H1 (cell line): Measurements from ENCODE around the gene PDCD10. TPM values are rescaled to one million over a fixed set of nuclear protein-coding genes. Genes with fewer than 3 reads are reported as not detected.

Experiments
- CTCF ChIA-PET: fragments of 300-600 bp; sonication (Branson Sonifier 250); formaldehyde crosslinking; loops from one replicate; lab custom pipeline; 2021; ENCODE audit not compliant: partially characterized antibody; lab: Charles Lee
- POLR2A ChIA-PET: fragments of 300-600 bp; sonication (Branson Sonifier 250); formaldehyde crosslinking; loops from one replicate; lab custom pipeline; 2021; ENCODE audit warnings: inconsistent platforms; ENCODE audit not compliant: partially characterized antibody; lab: Charles Lee
- DNase-seq, 2 experiments: peaks; one replicate each; pipeline versions ENCODE4 v3.0.0 to v3.0.0-alpha.2; 2010 to 2022; ENCODE audit warnings: low spot score in 2 of 2, low read depth in 1 of 2, mixed read lengths in 1 of 2
- FAIRE-seq: peaks from 2 replicates; lab custom pipeline; 2011; peaks lifted over from hg19 to GRCh38; lab: Jason Lieb, UNC
- H2AFZ ChIP-seq: 2 replicates; pipeline ENCODE4 v1.8.1; 2012; ENCODE audit warnings: low read length, inconsistent platforms
- H2AK5ac ChIP-seq: 2 replicates; pipeline ENCODE4 v1.6.1; 2013; ENCODE audit warnings: low read depth, low read length
- H2BK120ac ChIP-seq: replicated peaks from 2 replicates; pipeline ENCODE3; 2013; ENCODE audit warnings: low read depth, low read length, inconsistent platforms
- H2BK12ac ChIP-seq: 2 replicates; pipeline ENCODE4 v1.6.1; 2013; ENCODE audit warnings: low read depth, low read length
- H2BK15ac ChIP-seq: 2 replicates; pipeline ENCODE4 v1.6.1; 2013; ENCODE audit warnings: low read length
- H2BK20ac ChIP-seq: 2 replicates; pipeline ENCODE4 v1.6.1; 2013; ENCODE audit warnings: low read length
- H2BK5ac ChIP-seq: 2 replicates; pipeline ENCODE4 v1.6.1; 2013; ENCODE audit warnings: low read depth, low read length
- H3K14ac ChIP-seq: 2 replicates; pipeline ENCODE4 v1.6.1; 2013; ENCODE audit warnings: inconsistent platforms; ENCODE audit not compliant: insufficient read length
- H3K18ac ChIP-seq: 2 replicates; pipeline ENCODE4 v1.6.1; 2013; ENCODE audit warnings: low read length; ENCODE audit errors: extremely low read depth
- H3K23ac ChIP-seq: 2 replicates; pipeline ENCODE4 v1.6.1; 2013; ENCODE audit warnings: inconsistent platforms; ENCODE audit not compliant: insufficient read length
- H3K23me2 ChIP-seq: 2 replicates; pipeline ENCODE4 v1.6.1; 2013; ENCODE audit warnings: low read depth, low read length
- H3K27ac ChIP-seq: 2 replicates; pipeline ENCODE4 v1.6.1; 2011; ENCODE audit warnings: low read depth, low read length, inconsistent platforms
- H3K27me3 ChIP-seq, 4 experiments: replicated peaks in 1 of 4; 1 replicate in 1 of 4; 2 replicates in 3 of 4; pipeline versions ENCODE4 v1.6.1 to v1.8.1; 2011 to 2013; ENCODE audit warnings: low read length in 3 of 4, mild to moderate bottlenecking in 3 of 4, inconsistent platforms in 2 of 4, mixed read lengths in 2 of 4, moderate library complexity in 1 of 4; ENCODE audit not compliant: control insufficient read depth in 3 of 4, insufficient read depth in 3 of 4; ENCODE audit errors: extremely low read depth in 1 of 4
- H3K36me3 ChIP-seq, 4 experiments: 2 replicates each; pipeline versions ENCODE4 v1.6.1 to v1.8.1; 2011 to 2013; ENCODE audit warnings: mild to moderate bottlenecking in 4 of 4, low read length in 3 of 4, moderate library complexity in 2 of 4, control low read depth in 1 of 4, inconsistent platforms in 1 of 4; ENCODE audit not compliant: insufficient read depth in 4 of 4, control insufficient read depth in 2 of 4
- H3K4ac ChIP-seq: replicated peaks from 2 replicates; pipeline ENCODE3; 2013; ENCODE audit warnings: low read length, low read depth, mixed read lengths, inconsistent platforms; ENCODE audit not compliant: insufficient read length
- H3K4me1 ChIP-seq, 4 experiments: replicated peaks in 1 of 4; 1 replicate in 1 of 4; 2 replicates in 3 of 4; pipeline versions ENCODE4 v1.6.1 to v1.8.1; 2011 to 2013; ENCODE audit warnings: low read length in 3 of 4, inconsistent platforms in 2 of 4, mixed read lengths in 1 of 4; ENCODE audit not compliant: insufficient read depth in 4 of 4, control insufficient read depth in 3 of 4
- H3K4me2 ChIP-seq, 2 experiments: 2 replicates each; pipeline versions ENCODE4 v1.6.1 to v1.8.1; 2011 to 2013; ENCODE audit warnings: low read depth in 2 of 2, low read length in 2 of 2, control low read depth in 1 of 2, inconsistent platforms in 1 of 2, mild to moderate bottlenecking in 1 of 2; ENCODE audit not compliant: insufficient read depth in 1 of 2
- H3K4me3 ChIP-seq, 4 experiments: fragments of 200-600, 300-600 bp in 1 of 4; sonication (generic), shearing (Covaris generic), sonication (Bioruptor Twin) in 1 of 4; 2 replicates each; pipeline versions ENCODE4 v1.5.1 to v1.8.1; 2011 to 2016; ENCODE audit warnings: low read length in 4 of 4, low read depth in 3 of 4, control low read depth in 2 of 4, inconsistent platforms in 2 of 4, mild to moderate bottlenecking in 2 of 4, mixed read lengths in 1 of 4, moderate library complexity in 1 of 4; ENCODE audit not compliant: insufficient read depth in 2 of 4; ENCODE audit errors: extremely low read depth in 1 of 4
- H3K56ac ChIP-seq: replicated peaks from 2 replicates; pipeline ENCODE3; 2013; ENCODE audit warnings: low read depth, mild to moderate bottlenecking, mixed read lengths, low read length, inconsistent platforms; ENCODE audit not compliant: insufficient read length
- H3K79me1 ChIP-seq: 2 replicates; pipeline ENCODE4 v1.6.1; 2013; ENCODE audit warnings: low read depth, low read length, control low read depth
- H3K79me2 ChIP-seq, 2 experiments: 2 replicates each; pipeline versions ENCODE4 v1.6.1 to v1.8.1; 2012 to 2013; ENCODE audit warnings: low read length in 2 of 2, mild to moderate bottlenecking in 2 of 2, inconsistent platforms in 1 of 2; ENCODE audit not compliant: insufficient read depth in 2 of 2, control insufficient read depth in 1 of 2
- H3K9ac ChIP-seq, 4 experiments: replicated peaks in 1 of 4; 1 replicate in 1 of 4; 2 replicates in 3 of 4; pipeline versions ENCODE4 v1.6.1 to v1.8.1; 2011 to 2013; ENCODE audit warnings: low read depth in 3 of 4, low read length in 3 of 4, control low read depth in 2 of 4, mild to moderate bottlenecking in 2 of 4, moderate library complexity in 2 of 4, inconsistent platforms in 1 of 4; ENCODE audit errors: extremely low read depth in 1 of 4
- H3K9me3 ChIP-seq, 2 experiments: 2 replicates each; pipeline versions ENCODE4 v1.6.1 to v1.8.1; 2012 to 2013; ENCODE audit warnings: mild to moderate bottlenecking in 2 of 2, moderate library complexity in 2 of 2, control low read depth in 1 of 2, inconsistent platforms in 1 of 2, low read depth in 1 of 2, low read length in 1 of 2, mixed read lengths in 1 of 2; ENCODE audit not compliant: insufficient read depth in 2 of 2
- H4K20me1 ChIP-seq, 2 experiments: replicated peaks in 1 of 2; 2 replicates each; pipeline versions ENCODE3 to v1.8.1; 2011 to 2013; ENCODE audit warnings: inconsistent platforms in 2 of 2, low read length in 2 of 2, mild to moderate bottlenecking in 1 of 2; ENCODE audit not compliant: insufficient read depth in 2 of 2, control insufficient read depth in 1 of 2
- H4K5ac ChIP-seq: 2 replicates; pipeline ENCODE4 v1.6.1; 2013; ENCODE audit warnings: low read length, low read depth, mixed read lengths, inconsistent platforms; ENCODE audit not compliant: insufficient read length
- H4K8ac ChIP-seq: 2 replicates; pipeline ENCODE4 v1.8.0; 2013; ENCODE audit warnings: mild to moderate bottlenecking, moderate library complexity, low read length, inconsistent platforms; ENCODE audit not compliant: insufficient read depth; ENCODE audit errors: extremely low read depth
- H4K91ac ChIP-seq: replicated peaks from 2 replicates; pipeline ENCODE3; 2013; ENCODE audit warnings: low read length, mixed read lengths, inconsistent platforms; ENCODE audit not compliant: insufficient read length
- CHD2 ChIP-seq: IDR thresholded peaks from 2 replicates; pipeline ENCODE4 v1.6.1; 2012; ENCODE audit warnings: low read length, improper control_type of control experiment
- GTF2F1 ChIP-seq: IDR thresholded peaks from 2 replicates; pipeline ENCODE4 v1.6.1; 2012; ENCODE audit warnings: low read depth, low read length, improper control_type of control experiment, borderline replicate concordance
- HDAC2 ChIP-seq, 2 experiments: fragments of 300-600 bp in 1 of 2; sonication (generic) in 1 of 2; IDR thresholded peaks; 2 replicates each; pipeline ENCODE4 v1.6.1; 2011 to 2012; ENCODE audit warnings: low read depth in 2 of 2, low read length in 2 of 2, mild to moderate bottlenecking in 2 of 2, moderate library complexity in 2 of 2, borderline replicate concordance in 1 of 2, inconsistent platforms in 1 of 2
- KDM4A ChIP-seq: IDR thresholded peaks from one replicate; pipeline ENCODE4 v1.7.1; 2012; ENCODE audit warnings: low read depth, mild to moderate bottlenecking, moderate library complexity, low read length, inconsistent platforms; ENCODE audit not compliant: severe bottlenecking
- POLR2A ChIP-seq, 2 experiments: IDR thresholded peaks; 1 replicate in 1 of 2; 2 replicates in 1 of 2; pipeline ENCODE4 v1.6.1; 2011; ENCODE audit warnings: low read depth in 2 of 2, low read length in 2 of 2, mild to moderate bottlenecking in 2 of 2; ENCODE audit errors: control extremely low read depth in 1 of 2
- SIN3A ChIP-seq, 2 experiments: IDR thresholded peaks in 1 of 2; conservative IDR thresholded peaks in 1 of 2; 2 replicates each; pipeline ENCODE4 v1.6.1; 2011 to 2012; ENCODE audit warnings: low read length in 2 of 2, improper control_type of control experiment in 1 of 2, low read depth in 1 of 2, mild to moderate bottlenecking in 1 of 2
- SP1 ChIP-seq: IDR thresholded peaks from 2 replicates; pipeline ENCODE4 v1.6.1; 2011; ENCODE audit warnings: low read depth, low read length
- SUZ12 ChIP-seq: fragments of 200-600 bp; sonication (generic); IDR thresholded peaks from 2 replicates; pipeline ENCODE4 v1.6.1; 2012; ENCODE audit warnings: mild to moderate bottlenecking, inconsistent platforms, low read length, moderate library complexity, mixed read lengths
- WGBS, 2 experiments: shearing (Covaris generic) in 1 of 2; methylation state at CpG; one replicate each; pipeline versions ENCODE4 v1.1.6 to v1.1.7; 2013 to 2015; ENCODE audit warnings: low lambda C conversion rate in 2 of 2, mixed read lengths in 2 of 2, inconsistent platforms in 1 of 2, low coverage in 1 of 2, missing lambda C conversion rate in 1 of 2; ENCODE audit not compliant: insufficient replicate concordance in 2 of 2, insufficient coverage in 1 of 2, insufficient read length in 1 of 2; ENCODE audit errors: extremely low coverage in 1 of 2, missing lambda C conversion rate in 1 of 2; 5-methylcytosine and 5-hydroxymethylcytosine counted together
- polyA plus RNA-seq, 7 experiments: library from polyadenylated mRNA; depleted of rRNA in 3 of 7; stranded (reverse) in 5 of 7; unstranded in 2 of 7; fragments of >200 nt in 5 of 7; fragments of 200-250 nt in 2 of 7; gene quantifications; 1 replicate in 5 of 7; 2 replicates in 1 of 7; 4 replicates in 1 of 7; pipeline versions ENCODE4 v1.2.1 to v1.2.3, GENCODE V29; 2011 to 2013; ENCODE audit warnings: missing spikeins in 2 of 7, mixed read lengths in 2 of 7
- total RNA-seq: library from RNA; stranded (reverse); fragmentation: NEBNext Ultra II Directional; extraction: Animal tissue kit (Norgen Biotek cat#: 25700); gene quantifications from 2 replicates; pipeline ENCODE4 v1.2.1, GENCODE V29; 2021

Gene PDCD10
- total and polyA plus RNA-seq, 2 of the 8 experiments (the other 6 are each of a cell fraction or from before 2014, with no cell fraction given) = 52.0 to 76.6 TPM

DNA sequence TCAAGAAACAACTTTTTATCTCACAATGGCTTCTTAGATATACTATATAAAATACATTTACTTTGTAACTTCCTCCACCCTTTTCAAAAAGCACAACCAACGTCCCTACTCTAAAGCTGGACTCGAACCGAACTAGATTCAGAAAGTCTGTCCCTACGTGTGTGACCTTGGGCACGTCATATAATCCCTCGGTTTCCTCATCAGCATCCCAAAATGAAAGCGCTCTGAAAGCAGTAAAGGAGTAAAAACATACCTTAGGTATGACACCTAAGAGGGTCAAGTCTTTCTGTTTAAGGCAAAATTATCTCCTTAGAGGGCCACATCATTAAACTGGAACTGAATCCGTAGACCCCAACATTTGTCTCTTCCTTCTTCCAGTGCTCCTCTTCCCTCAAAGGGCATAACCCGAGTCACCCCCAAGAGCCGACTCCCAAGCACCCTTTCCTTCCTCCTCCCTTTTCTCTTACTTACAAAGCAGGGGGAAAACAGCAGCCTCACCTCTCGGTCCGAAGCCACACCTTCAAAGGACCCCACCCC lies 663 bp downstream of the PDCD10 start:
- H3K79me1 ChIP-seq = no peaks in the 10 kb centered on the region
- H2AFZ ChIP-seq = no peak overlapping the region
- H2BK15ac ChIP-seq = no peak overlapping the region
- H3K36me3 ChIP-seq = no peaks in the 10 kb centered on the region; a peak in 1 of 8 replicates
- CTCF ChIA-PET = interaction anchor here (1.6 to 2.8 kb wide), 2 partner anchors 30 to 326 kb away, joined by 3 to 9 read pairs; no protein-coding TSS in a partner anchor
- H3K23ac ChIP-seq = no peak overlapping the region
- H3K4me2 ChIP-seq = peak overlapping the region; percentile 51 to 68
- no peak overlapping the region for H2BK120ac ChIP-seq
- TF ChIP-seq SIN3A (conservative IDR thresholded peaks at IDR 0.05 in 1 of 2, IDR thresholded peaks at IDR 0.05 in 1 of 2; ENCODE audit: low read depth in 1 of 2, low read length in 2 of 2) (peak in 1 of 2 experiments; percentile 33; a peak in 1 of 4 replicates), POLR2A (IDR thresholded peaks at IDR 0.05; ENCODE audit: control extremely low read depth in 1 of 2, low read depth in 2 of 2, low read length in 2 of 2) (peak in 1 of 2 experiments; percentile 51; a peak in 2 of 3 replicates), HDAC2 (IDR thresholded peaks at IDR 0.05; ENCODE audit: borderline replicate concordance in 1 of 2, low read depth in 2 of 2, low read length in 2 of 2) (peak in 1 of 2 experiments; percentile 58; a peak in 1 of 4 replicates), SUZ12 (no peak), GTF2F1 (no peak), KDM4A (peak; percentile 19), CHD2 (0 out of 2 replicates have a peak, but pooled peaks have one; percentile 11), SP1 (0 out of 2 replicates have a peak, but pooled peaks have one; percentile 16)
- H4K20me1 ChIP-seq = peaks cover 4 to 6% of the 10 kb centered on the region in 2 experiments
- peaks cover 2% of the 10 kb centered on the region; the same call in 1 of the 2 replicates for H3K23me2 ChIP-seq
- H2AK5ac ChIP-seq = no peak overlapping the region
- peaks cover 0 to 6% (median 2%) of the 10 kb centered on the region in 4 experiments; a peak in 3 of 7 replicates for H3K4me1 ChIP-seq
- POLR2A ChIA-PET = interaction anchor here (1.1 kb wide), 1 partner anchor 14 kb away, joined by 4 read pairs; no protein-coding TSS in a partner anchor
- peak overlapping the region; percentile 70 for H4K5ac ChIP-seq
- no peak overlapping the region for H2BK20ac ChIP-seq
- H4K91ac ChIP-seq = no peak overlapping the region
- H3K9ac ChIP-seq = peak overlapping the region; percentile 50 to 98 (median 96)
- no peak overlapping the region; the same call in 1 of the 2 replicates for H2BK12ac ChIP-seq
- WGBS, 2 experiments = 1% methylated on average over 10 of the region's 12 CpGs; no CpG with 5 or more reads in 1 of the 2 experiments
- peaks cover 15 to 76% of the 10 kb centered on the region in 2 experiments for H3K79me2 ChIP-seq
- H3K4ac ChIP-seq = no peak overlapping the region
- peak overlapping the region; percentile 96; the same call in 1 of the 2 replicates for H3K27ac ChIP-seq
- H3K27me3 ChIP-seq = no peaks in the 10 kb centered on the region
- H3K18ac ChIP-seq = no peak overlapping the region
- no peaks in the 10 kb centered on the region for H3K9me3 ChIP-seq
- peak overlapping the region; percentile 71 for H3K56ac ChIP-seq
- peak overlapping the region; percentile 92 to 95 (median 94) for H3K4me3 ChIP-seq
- FAIRE-seq (no peak), DNase-seq (no peak)
- H3K14ac ChIP-seq = no peak overlapping the region
- no peak overlapping the region for H4K8ac ChIP-seq
- H2BK5ac ChIP-seq = peak overlapping the region; percentile 99
